Loucy (cell line): ENCODE measurements around the gene LCOR.

ENCODE experiments used
- CTCF ChIP-seq: fragments of 200-600 bp; sonication (generic); conservative IDR thresholded peaks from 2 replicates; pipeline ENCODE4 v1.5.1; 2014; ENCODE audit warnings: mild to moderate bottlenecking, antibody characterized with exemption, low read length
- EZH2phosphoT487 ChIP-seq: fragments of 200-600 bp; IDR thresholded peaks from 2 replicates; pipeline ENCODE4 v1.6.1; 2018; ENCODE audit warnings: antibody characterized with exemption, mild to moderate bottlenecking, moderate library complexity, borderline replicate concordance

DNA sequence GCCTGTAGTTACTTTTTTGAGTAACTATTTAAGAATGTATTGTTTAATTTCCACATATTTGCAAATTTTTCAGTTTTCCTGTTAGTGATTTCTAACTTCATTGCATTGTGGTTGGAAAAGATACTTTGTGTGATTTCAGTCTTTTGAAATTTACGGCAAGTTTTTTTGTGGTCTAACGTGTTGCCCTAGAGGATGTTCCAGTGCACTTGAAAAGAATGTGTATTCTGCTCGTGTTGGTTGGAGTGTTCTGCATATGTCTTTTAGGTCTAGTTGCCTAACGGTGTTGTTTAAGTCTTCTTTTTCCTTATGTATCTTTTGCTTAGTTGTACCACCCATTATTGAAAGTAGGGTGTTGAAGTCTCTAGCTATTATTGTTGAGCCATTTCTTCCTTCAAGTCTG is 59.7 kb downstream of the LCOR start:
- TF ChIP-seq CTCF: no peak
- TF ChIP-seq EZH2phosphoT487: no peak
